GM19452 (cell line): ENCODE results near the gene TRPM4.
"Not testable (repeated sequence)": the region's sequence is repeated elsewhere in the genome, so short reads cannot be mapped to it uniquely, and the experiment has no call there.

ENCODE experiments used
- ATAC-seq: cut with Tn5 transposase; IDR thresholded peaks from one replicate; pipeline ENCODE4 v1.9.1; 2021; ENCODE audit not compliant: unreplicated experiment

Gene TRPM4

DNA sequence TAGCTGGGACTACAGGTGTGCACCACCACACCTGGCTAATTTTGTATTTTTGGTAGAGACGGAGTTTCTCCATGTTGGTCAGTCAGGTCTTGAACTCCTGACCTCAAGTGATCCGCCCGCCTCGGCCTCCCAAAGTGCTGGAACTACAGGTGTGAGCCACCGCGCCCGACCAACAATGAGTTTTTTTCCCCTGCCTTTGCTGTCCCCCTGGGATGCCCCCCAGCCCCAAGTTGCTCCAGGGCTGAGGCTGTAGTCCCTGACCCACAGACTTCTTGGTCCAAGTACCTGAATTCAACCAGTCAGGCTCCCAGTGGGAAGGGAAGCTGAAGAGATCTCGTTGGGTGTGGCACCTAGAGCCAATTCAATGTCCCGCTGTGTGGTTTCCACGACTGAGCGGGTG, 66.8 kb downstream of the TRPM4 start:
- ATAC-seq, result not testable (repeated sequence)

GRCh38 chr19:49224879-49225278, 67.3 kb downstream of the TRPM4 start:
- no peak for ATAC-seq

DNA sequence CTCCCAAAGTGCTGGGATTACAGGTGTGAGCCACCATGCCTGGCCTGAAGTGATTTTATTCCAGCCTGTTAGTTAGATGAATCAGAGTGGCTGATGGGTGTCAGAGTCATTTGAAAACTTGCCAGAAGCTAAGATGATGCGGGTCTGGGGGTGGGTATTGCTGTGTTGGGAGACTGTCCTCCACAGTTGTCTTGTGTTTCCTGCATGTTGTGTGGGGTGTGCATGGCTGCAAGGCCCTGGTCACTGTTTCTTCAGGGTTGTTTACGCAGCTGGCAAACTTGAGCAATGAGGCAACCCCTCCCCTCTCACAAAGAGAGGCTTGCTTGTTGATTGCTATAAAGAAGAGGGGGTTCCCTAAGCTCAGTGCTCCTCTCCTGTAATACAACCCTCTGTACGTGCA, 71.8 kb downstream of the TRPM4 start:
- ATAC-seq, result no peak

DNA sequence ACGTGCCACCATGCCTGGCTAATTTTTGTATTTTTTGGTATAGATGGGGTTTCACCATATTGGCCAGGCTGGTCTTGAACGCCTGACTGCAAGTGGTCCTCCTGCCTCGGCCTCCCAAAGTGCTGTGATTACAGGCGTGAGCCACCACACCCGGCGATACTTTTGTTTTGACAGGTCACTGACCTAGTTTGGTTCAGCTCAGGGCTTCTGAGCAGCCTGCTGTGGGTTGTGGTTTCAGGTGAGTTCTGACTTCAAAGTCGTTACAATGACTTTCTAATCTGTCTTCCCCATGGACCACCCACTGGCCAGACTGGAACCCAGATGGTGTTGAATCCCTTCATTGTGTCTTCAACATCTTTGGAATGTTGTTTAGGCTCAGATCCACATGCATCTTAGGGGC, 73.8 kb downstream of the TRPM4 start:
- no peak for ATAC-seq

GRCh38 chr19:49231804-49232203, 74.2 kb downstream of the TRPM4 start:
- no peak for ATAC-seq

DNA sequence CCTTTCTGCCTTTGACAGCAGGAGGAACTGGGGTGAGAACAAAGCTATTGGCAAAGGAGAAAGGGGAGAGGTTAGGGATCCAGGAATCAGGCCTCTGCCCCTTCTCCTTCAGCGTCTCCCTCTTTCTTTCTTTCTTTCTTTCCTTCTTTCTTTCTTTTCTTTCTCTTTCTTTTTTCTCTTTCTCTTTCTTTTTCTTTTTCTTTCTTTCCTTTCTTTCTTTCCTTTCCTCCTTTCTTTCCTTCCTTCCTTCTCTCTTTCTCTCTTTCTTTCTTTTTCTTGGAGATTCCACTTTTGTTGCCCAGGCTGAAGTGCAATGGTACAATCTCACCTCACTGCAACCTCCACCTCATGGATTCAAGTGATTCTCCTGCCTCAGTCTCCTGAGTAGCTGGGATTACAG, 75.6 kb downstream of the TRPM4 start:
- ATAC-seq, result no peak

DNA sequence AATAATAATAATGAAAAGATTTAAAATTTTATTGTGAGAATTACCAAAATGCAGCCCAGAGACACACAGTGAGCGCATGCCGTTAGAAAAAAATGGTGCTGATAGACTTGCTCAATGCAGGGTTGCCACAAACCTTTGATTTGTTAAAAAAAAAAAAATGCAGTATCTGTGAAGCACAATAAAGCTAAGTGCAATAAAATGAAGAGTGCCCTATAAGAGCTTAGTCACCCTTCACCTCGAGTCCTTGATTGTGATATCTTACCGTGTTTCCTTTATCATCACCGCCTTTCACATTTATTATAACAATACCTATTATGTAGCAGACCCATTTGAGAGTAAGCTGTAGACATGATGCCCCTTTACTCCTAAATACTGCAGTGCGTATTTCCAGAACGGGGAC, 84.2 kb downstream of the TRPM4 start:
- no peak for ATAC-seq

- no peak for ATAC-seq
Observed at GRCh38 chr19:49243129-49243528, 85.5 kb downstream of the TRPM4 start.

GRCh38 chr19:49243726-49244125, 86.1 kb downstream of the TRPM4 start:
- no peak for ATAC-seq

GRCh38 chr19:49244256-49244655, 86.7 kb downstream of the TRPM4 start:
- ATAC-seq, result no peak

- no peak for ATAC-seq
Observed at GRCh38 chr19:49247676-49248075, 90.1 kb downstream of the TRPM4 start.

DNA sequence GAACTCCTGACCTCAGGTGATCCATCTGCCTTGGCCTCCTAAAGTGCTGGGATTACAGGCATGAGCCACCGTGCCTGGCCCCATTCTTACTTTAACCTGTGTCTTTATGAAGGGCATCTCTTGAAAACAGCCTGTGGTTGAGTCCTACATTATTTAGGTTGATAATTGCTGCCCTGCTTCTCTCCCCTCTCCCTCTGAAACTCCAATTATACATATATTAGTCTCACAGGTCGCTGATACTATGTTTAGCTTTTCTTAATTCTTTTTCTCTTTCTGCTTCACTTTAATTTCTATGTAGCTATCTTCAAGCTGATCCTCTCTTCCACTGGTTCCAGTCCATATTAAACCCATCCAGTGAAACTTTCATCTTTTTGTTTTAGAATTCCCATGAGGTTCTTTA, 92.3 kb downstream of the TRPM4 start:
- ATAC-seq, result no peak

- ATAC-seq, result no peak
Observed at GRCh38 chr19:49255674-49256073, 98.1 kb downstream of the TRPM4 start.

DNA sequence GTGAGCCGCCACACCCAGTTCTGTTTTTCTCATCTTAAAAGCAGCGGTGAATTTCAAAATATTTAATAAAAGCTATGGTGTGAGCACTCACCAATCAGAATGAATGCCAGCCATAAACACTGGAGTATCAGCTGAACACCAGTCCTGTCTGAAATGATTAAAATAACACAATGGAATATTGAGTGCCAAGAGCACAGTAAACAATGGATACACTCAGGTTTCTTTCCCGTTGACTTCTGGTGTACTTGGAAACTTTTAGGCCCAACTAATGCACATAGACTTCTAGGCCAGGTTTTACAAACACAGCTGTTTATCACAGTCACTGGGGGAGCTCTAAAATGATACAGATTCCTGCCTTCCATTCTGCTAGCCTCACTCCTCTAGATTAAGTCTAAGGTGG, 99.1 kb downstream of the TRPM4 start:
- no peak for ATAC-seq
